ENCODE data around the gene B4GALT5.

GRCh38 chr20:49601153-49601924 lies 112.3 kb downstream of the B4GALT5 start:
- TF ChIP-seq, protein P1, sequence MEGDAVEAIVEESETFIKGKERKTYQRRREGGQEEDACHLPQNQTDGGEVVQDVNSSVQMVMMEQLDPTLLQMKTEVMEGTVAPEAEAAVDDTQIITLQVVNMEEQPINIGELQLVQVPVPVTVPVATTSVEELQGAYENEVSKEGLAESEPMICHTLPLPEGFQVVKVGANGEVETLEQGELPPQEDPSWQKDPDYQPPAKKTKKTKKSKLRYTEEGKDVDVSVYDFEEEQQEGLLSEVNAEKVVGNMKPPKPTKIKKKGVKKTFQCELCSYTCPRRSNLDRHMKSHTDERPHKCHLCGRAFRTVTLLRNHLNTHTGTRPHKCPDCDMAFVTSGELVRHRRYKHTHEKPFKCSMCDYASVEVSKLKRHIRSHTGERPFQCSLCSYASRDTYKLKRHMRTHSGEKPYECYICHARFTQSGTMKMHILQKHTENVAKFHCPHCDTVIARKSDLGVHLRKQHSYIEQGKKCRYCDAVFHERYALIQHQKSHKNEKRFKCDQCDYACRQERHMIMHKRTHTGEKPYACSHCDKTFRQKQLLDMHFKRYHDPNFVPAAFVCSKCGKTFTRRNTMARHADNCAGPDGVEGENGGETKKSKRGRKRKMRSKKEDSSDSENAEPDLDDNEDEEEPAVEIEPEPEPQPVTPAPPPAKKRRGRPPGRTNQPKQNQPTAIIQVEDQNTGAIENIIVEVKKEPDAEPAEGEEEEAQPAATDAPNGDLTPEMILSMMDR (IDR thresholded peaks at IDR 0.05): no peak
- TF ChIP-seq NFE2L1 (CRISPR knock-in tag; IDR thresholded peaks at IDR 0.05): no peak
